Adrenal gland (tissue), 12 donors: Measurements from ENCODE around the gene KIRREL2. TPM values are rescaled to one million over a fixed set of nuclear protein-coding genes. Genes with fewer than 3 reads are reported as not detected.

Source experiments
- DNase-seq, 7 donors: peaks; one replicate each; pipeline ENCODE4 v3.0.0-alpha.2; 2019 to 2020
- H3K27ac ChIP-seq, 5 donors: fragments of 200-600 bp; sonication (generic) in 4 of 5; 1 replicate in 3 of 5; 2 replicates in 2 of 5; pipeline versions ENCODE4 v1.5.1 to v1.8.0; 2016 to 2020; ENCODE audit warnings: mild to moderate bottlenecking in 1 of 5
- H3K27me3 ChIP-seq: fragments of 200-600 bp; 2 replicates; pipeline ENCODE4 v1.8.0; 2021
- H3K36me3 ChIP-seq, 2 donors: fragments of 200-600 bp; replicated peaks in 1 of 2; 1 replicate in 1 of 2; 2 replicates in 1 of 2; pipeline versions ENCODE4 v1.5.1 to v1.8.0; 2018 to 2022
- H3K4me1 ChIP-seq, 2 donors: fragments of 200-600 bp; replicated peaks in 1 of 2; 1 replicate in 1 of 2; 2 replicates in 1 of 2; pipeline versions ENCODE4 v1.5.1 to v1.8.0; 2018 to 2021
- H3K4me3 ChIP-seq, 4 donors: fragments of 200-600 bp; sonication (generic) in 3 of 4; one replicate each; pipeline ENCODE4 v1.5.1; 2016 to 2018
- H3K9me3 ChIP-seq, 3 donors: fragments of 200-600 bp; sonication (generic) in 1 of 3; replicated peaks in 1 of 3; 1 replicate in 2 of 3; 2 replicates in 1 of 3; pipeline versions ENCODE4 v1.5.1 to v1.8.0; 2016 to 2021
- CTCF ChIP-seq, 6 experiments: fragments of 450-650 bp in 4 of 6; fragments of 200-600 bp in 2 of 6; sonication (generic) in 1 of 6; IDR thresholded peaks; 1 replicate in 5 of 6; 2 replicates in 1 of 6; pipeline versions ENCODE4 v1.5.1 to v1.8.0; 2016 to 2021; ENCODE audit warnings: antibody characterized with exemption in 6 of 6, mild to moderate bottlenecking in 2 of 6, moderate library complexity in 1 of 6
- POLR2A ChIP-seq, 2 donors: fragments of 450-650 bp; IDR thresholded peaks; one replicate each; pipeline ENCODE4 v1.6.1; 2017; ENCODE audit warnings: antibody characterized with exemption in 2 of 2, mild to moderate bottlenecking in 2 of 2, moderate library complexity in 1 of 2
- WGBS, 4 donors: extraction: QIAGEN DNeasy Blood & Tissue Kit in 2 of 4; methylation state at CpG; one replicate each; pipeline versions ENCODE4 v1.1.5 to v1.1.7; 2013 to 2017; 5-methylcytosine and 5-hydroxymethylcytosine counted together
- intact Hi-C, 2 donors: fragments of 100-400 bp; cut with DNase I; formaldehyde crosslinking; loops; one replicate each; pipeline versions ENCODE4 v1.14.1 to v1.15.0; 2022 to 2023
- polyA plus RNA-seq, 3 donors: library from polyadenylated mRNA; stranded (reverse); fragments of 200-250 nt in 2 of 3; fragments of 350-450 nt in 1 of 3; fragmentation: Illumina TruSeq in 1 of 3; extraction: RNeasy Lipid Tissue Mini Kit (QIAGEN cat#74804) in 1 of 3; gene quantifications; one replicate each; pipeline ENCODE4 v1.2.3, GENCODE V29; 2013 to 2014
- total RNA-seq, 9 donors: library from RNA; depleted of rRNA in 4 of 9; stranded (reverse); fragments of >200 nt in 4 of 9; fragments of 120-200 nt in 1 of 9; fragmentation: NEBNext Ultra II Directional in 1 of 9; extraction: Animal tissue kit (Norgen Biotek cat#: 25700) in 1 of 9; gene quantifications; one replicate each; pipeline versions ENCODE4 v1.1.0 to v1.2.4, GENCODE V29; 2013 to 2023
- donor health status: healthy with polysubstance abuse.
- donor health status: Bipolar disorder and iron deficiency.
- donor health status: DM: yes; HTN: yes; CAD: no.
- donor health status: DM: no; HTN: no; CAD: no.
- donor health status: DM: no; HTN: no; CAD: no.
- donor health status: DM: yes; HTN: yes; CAD: no.

KIRREL2 gene
- total and polyA plus RNA-seq, 12 donors, result 0.03 to 0.32 (median 0.14) TPM; not detected in 5

- intact Hi-C loops, result no loop called here
- no peak for TF ChIP-seq POLR2A (IDR thresholded peaks at IDR 0.05)
- no peak for TF ChIP-seq CTCF (IDR thresholded peaks at IDR 0.05)
- Histone ChIP-seq H3K9me3 (no peaks in the 10 kb centered on the region), H3K4me1 (peaks cover 0 to 7% of the 10 kb centered on the region in 2 donors), H3K27ac (no peak overlapping the region), H3K4me3 (no peak overlapping the region), H3K27me3 (peaks cover 41% of the 10 kb centered on the region), H3K36me3 (no peaks in the 10 kb centered on the region)
- no peak for DNase-seq
- 74 to 79% (median 76%) methylated on average over 4 of the region's 4 CpGs for WGBS, 4 donors
These were observed 13.9 kb upstream of the KIRREL2 start for GRCh38 chr19:35842666-35843272.

- TF ChIP-seq CTCF (IDR thresholded peaks at IDR 0.05) (no peak), POLR2A (IDR thresholded peaks at IDR 0.05) (no peak)
- Histone ChIP-seq H3K4me3 (no peak overlapping the region), H3K27ac (no peak overlapping the region), H3K9me3 (no peaks in the 10 kb centered on the region), H3K27me3 (peaks cover 51% of the 10 kb centered on the region), H3K36me3 (no peaks in the 10 kb centered on the region), H3K4me1 (peaks cover 0 to 7% of the 10 kb centered on the region in 2 donors)
- DNase-seq, result peak in 2 of 7 donors; percentile 22 to 32
- intact Hi-C loops, result no loop called here
- 6 to 30% (median 10%) methylated on average over 3 to 42 of the region's 42 CpGs for WGBS, 4 donors
These were observed 12.8 kb upstream of the KIRREL2 start for GRCh38 chr19:35843676-35844481.

GRCh38 chr19:35844482-35845214 is 12.1 kb upstream of the KIRREL2 start:
- Histone ChIP-seq H3K4me1 (peaks cover 0 to 7% of the 10 kb centered on the region in 2 donors), H3K27me3 (peaks cover 57% of the 10 kb centered on the region), H3K4me3 (peak overlapping the region in 1 of 4 donors; percentile 41), H3K9me3 (no peaks in the 10 kb centered on the region), H3K36me3 (no peaks in the 10 kb centered on the region), H3K27ac (no peak overlapping the region)
- WGBS, 4 donors, result 56 to 61% (median 58%) methylated on average over 16 of the region's 16 CpGs
- intact Hi-C loops, result loop anchor here in 1 of 2 donors (5.0 kb wide), 1 partner anchor 47 kb away; no protein-coding TSS in a partner anchor
- DNase-seq, result no peak
- TF ChIP-seq POLR2A (IDR thresholded peaks at IDR 0.05) (no peak), CTCF (IDR thresholded peaks at IDR 0.05) (no peak)
